HG03039 (cell line): ENCODE measurements around the gene CALML6.
A peak's percentile ranks its signal among the peaks of the same experiment; 100 is the strongest.
"Not testable (repeated sequence)": the region's sequence is repeated elsewhere in the genome, so short reads cannot be mapped to it uniquely, and the experiment has no call there.

Experiments
- ATAC-seq: cut with Tn5 transposase; IDR thresholded peaks from one replicate; pipeline ENCODE4 v1.9.1; 2021; ENCODE audit warnings: mild to moderate bottlenecking, moderate library complexity; ENCODE audit not compliant: unreplicated experiment

The CALML6 gene

GRCh38 chr1:1914971-1915692, at the start of gene CALML6:
Gene CALML6 (plus strand): TSS chr1:1915260. CDS start chr1:1915281, 21 bp downstream.
- no peak for ATAC-seq

GRCh38 chr1:1867164-1867563, 47.9 kb upstream of the CALML6 start:
- no peak for ATAC-seq

- ATAC-seq = no peak
These were observed 45.6 kb upstream of the CALML6 start for GRCh38 chr1:1869469-1869868.

- ATAC-seq = no peak
These were observed 42.6 kb upstream of the CALML6 start for GRCh38 chr1:1872329-1872994.

GRCh38 chr1:1873186-1873585, 41.9 kb upstream of the CALML6 start:
- ATAC-seq = no peak

GRCh38 chr1:1874901-1875300, 40.2 kb upstream of the CALML6 start:
- no peak for ATAC-seq

- no peak for ATAC-seq
These were observed 39.1 kb upstream of the CALML6 start for GRCh38 chr1:1875932-1876331.

GRCh38 chr1:1876335-1876930, 38.6 kb upstream of the CALML6 start:
- ATAC-seq = no peak

- no peak for ATAC-seq
These were observed 37.1 kb upstream of the CALML6 start for GRCh38 chr1:1877865-1878436.

GRCh38 chr1:1879942-1880341, 35.1 kb upstream of the CALML6 start:
- ATAC-seq = no peak

GRCh38 chr1:1880617-1881312, 34.3 kb upstream of the CALML6 start:
- ATAC-seq = no peak

- ATAC-seq = no peak
These were observed 33.3 kb upstream of the CALML6 start for GRCh38 chr1:1881727-1882126.

- ATAC-seq = no peak
These were observed 31.8 kb upstream of the CALML6 start for GRCh38 chr1:1883092-1883873.

GRCh38 chr1:1883890-1884289, 31.2 kb upstream of the CALML6 start:
- ATAC-seq = not testable (repeated sequence)

GRCh38 chr1:1889090-1889750, 25.8 kb upstream of the CALML6 start:
- ATAC-seq = no peak

GRCh38 chr1:1889847-1890505, 25.1 kb upstream of the CALML6 start:
- no peak for ATAC-seq

- ATAC-seq = peak; percentile 52
These were observed 24.3 kb upstream of the CALML6 start, which contains the start of gene GNB1 for GRCh38 chr1:1890506-1891348. Gene GNB1 (minus strand): TSS chr1:1891087. CDS start chr1:1825453, 65,634 bp downstream.

- ATAC-seq = peak; percentile 3
These were observed 23.5 kb upstream of the CALML6 start for GRCh38 chr1:1891349-1892078.
